Pancreas (tissue), 10 donors: Measurements from ENCODE around the gene EPHA4. TPM values are rescaled to one million over a fixed set of nuclear protein-coding genes. Genes with fewer than 3 reads are reported as not detected.

Experiments used
- ATAC-seq, 4 donors: fragments of 200-7000 bp; cut with Tn5 transposase; one replicate each; pipeline versions ENCODE4 v1.8.0 to v1.9.1; 2020; ENCODE audit warnings: mild to moderate bottlenecking in 4 of 4, moderate library complexity in 4 of 4
- DNase-seq, 6 donors: peaks; one replicate each; pipeline ENCODE4 v3.0.0-alpha.2; 2020
- FAIRE-seq: peaks from 2 replicates; lab custom pipeline; 2012; peaks lifted over from hg19 to GRCh38; lab: Jason Lieb, UNC
- H3K27ac ChIP-seq, 4 donors: fragments of 200-600 bp; sonication (generic); 1 replicate in 3 of 4; 2 replicates in 1 of 4; pipeline versions ENCODE4 v1.5.0 to v1.8.0; 2020
- H3K27me3 ChIP-seq, 4 donors: fragments of 200-600 bp; one replicate each; pipeline ENCODE4 v1.8.0; 2021
- H3K36me3 ChIP-seq, 3 donors: fragments of 200-600 bp; sonication (generic) in 1 of 3; one replicate each; pipeline versions ENCODE4 v1.5.0 to v1.8.0; 2020 to 2021
- H3K4me1 ChIP-seq, 3 donors: fragments of 200-600 bp; one replicate each; pipeline ENCODE4 v1.8.0; 2021
- H3K4me3 ChIP-seq, 4 donors: fragments of 200-600 bp; sonication (generic) in 2 of 4; one replicate each; pipeline versions ENCODE4 v1.5.0 to v1.8.0; 2020 to 2021
- H3K9me3 ChIP-seq, 4 donors: fragments of 200-600 bp; one replicate each; pipeline ENCODE4 v1.8.0; 2021
- WGBS, 2 donors: extraction: QIAGEN DNeasy Blood & Tissue Kit; methylation state at CpG; one replicate each; pipeline ENCODE4 v1.1.7; 2013; 5-methylcytosine and 5-hydroxymethylcytosine counted together
- intact Hi-C, 3 donors: fragments of 100-400 bp; cut with DNase I; formaldehyde crosslinking; loops; one replicate each; pipeline versions ENCODE4 v1.11.1 to v1.14.2; 2022
- polyA plus RNA-seq, 2 donors: library from polyadenylated mRNA; stranded (reverse); fragments of 200-250 nt; gene quantifications; one replicate each; pipeline ENCODE4 v1.2.3, GENCODE V29; 2013
- total RNA-seq, 6 donors: library from RNA; stranded (reverse); fragmentation: NEBNext Ultra II Directional in 4 of 6; extraction: Animal tissue kit (Norgen Biotek cat#: 25700) in 4 of 6; gene quantifications; one replicate each; pipeline versions ENCODE4 v1.2.1 to v1.2.4, GENCODE V29; 2021 to 2023
- TF ChIP-seq, protein P1 (sequence below), 4 donors: fragments of 200-600 bp; sonication (generic) in 3 of 4; IDR thresholded peaks; one replicate each; pipeline versions ENCODE4 v1.5.0 to v1.8.0; 2021; ENCODE audit warnings: antibody characterized with exemption in 4 of 4
- donor health status: healthy with polysubstance abuse.
- donor health status: DM: no; HTN: no; CAD: no; lungs with moderate emphysema.
- donor health status: DM: no; HTN: no; CAD: no.
- donor health status: control.
- donor health status: control.
- donor health status: Bipolar disorder and iron deficiency.
- donor health status: DM: yes; HTN: yes; CAD: no.
- donor health status: DM: no; HTN: no; CAD: no.
- donor health status: DM: no; HTN: no; CAD: no.
- donor health status: DM: yes; HTN: yes; CAD: no.

Gene EPHA4
- total and polyA plus RNA-seq, 8 donors, result 1.1 to 2.3 (median 1.4) TPM

DNA sequence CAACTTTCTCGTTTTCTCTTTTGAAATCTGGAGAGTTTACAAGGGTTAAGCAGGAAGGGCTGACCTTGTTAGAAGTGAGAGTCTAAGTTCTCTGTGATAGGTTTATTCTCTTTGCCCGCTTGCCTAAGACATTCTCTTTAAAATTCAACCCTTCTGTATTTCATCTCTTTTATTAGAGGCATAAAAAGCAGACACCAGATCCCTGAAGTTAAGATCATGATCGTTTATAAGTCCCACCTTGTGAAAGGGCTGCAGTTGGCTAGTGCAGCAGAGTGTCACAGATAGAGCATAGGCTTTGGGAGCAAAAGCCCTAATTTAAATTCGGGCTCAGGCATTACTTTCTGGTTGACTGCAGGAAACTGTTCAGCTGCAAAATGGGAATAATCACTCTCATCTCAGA lies 181.2 kb downstream of the EPHA4 start:
- H3K27me3 ChIP-seq, result no peaks in the 10 kb centered on the region
- H3K9me3 ChIP-seq, result no peaks in the 10 kb centered on the region
- intact Hi-C loops, result no loop called here
- no peak overlapping the region for H3K27ac ChIP-seq
- H3K4me3 ChIP-seq, result no peak overlapping the region
- no peaks in the 10 kb centered on the region for H3K36me3 ChIP-seq
- FAIRE-seq (no peak), DNase-seq (no peak), ATAC-seq (no peak)
- 59 to 62% methylated on average over 4 of the region's 4 CpGs for WGBS, 2 donors
- H3K4me1 ChIP-seq, result no peaks in the 10 kb centered on the region
- TF ChIP-seq, protein P1, sequence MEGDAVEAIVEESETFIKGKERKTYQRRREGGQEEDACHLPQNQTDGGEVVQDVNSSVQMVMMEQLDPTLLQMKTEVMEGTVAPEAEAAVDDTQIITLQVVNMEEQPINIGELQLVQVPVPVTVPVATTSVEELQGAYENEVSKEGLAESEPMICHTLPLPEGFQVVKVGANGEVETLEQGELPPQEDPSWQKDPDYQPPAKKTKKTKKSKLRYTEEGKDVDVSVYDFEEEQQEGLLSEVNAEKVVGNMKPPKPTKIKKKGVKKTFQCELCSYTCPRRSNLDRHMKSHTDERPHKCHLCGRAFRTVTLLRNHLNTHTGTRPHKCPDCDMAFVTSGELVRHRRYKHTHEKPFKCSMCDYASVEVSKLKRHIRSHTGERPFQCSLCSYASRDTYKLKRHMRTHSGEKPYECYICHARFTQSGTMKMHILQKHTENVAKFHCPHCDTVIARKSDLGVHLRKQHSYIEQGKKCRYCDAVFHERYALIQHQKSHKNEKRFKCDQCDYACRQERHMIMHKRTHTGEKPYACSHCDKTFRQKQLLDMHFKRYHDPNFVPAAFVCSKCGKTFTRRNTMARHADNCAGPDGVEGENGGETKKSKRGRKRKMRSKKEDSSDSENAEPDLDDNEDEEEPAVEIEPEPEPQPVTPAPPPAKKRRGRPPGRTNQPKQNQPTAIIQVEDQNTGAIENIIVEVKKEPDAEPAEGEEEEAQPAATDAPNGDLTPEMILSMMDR (IDR thresholded peaks at IDR 0.05), result no peak

DNA sequence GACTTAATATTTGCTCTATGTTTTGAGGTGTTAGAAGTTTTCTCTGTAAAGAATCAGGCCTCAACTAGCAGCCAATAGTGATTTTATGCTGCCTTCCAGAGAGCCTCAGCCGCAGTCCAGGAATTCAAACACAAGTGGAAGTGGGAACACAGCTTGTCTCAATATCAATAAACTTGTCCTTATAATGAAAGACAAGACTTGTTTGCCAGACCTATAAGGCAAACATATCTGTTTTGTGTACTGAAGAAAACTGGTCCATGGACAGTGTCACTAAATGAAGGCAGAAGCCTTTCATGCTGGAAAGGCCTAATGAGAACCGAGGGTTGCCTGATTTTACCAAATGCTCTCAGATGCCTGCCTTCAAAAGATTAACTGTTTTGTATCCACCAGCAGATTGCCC lies 182.2 kb downstream of the EPHA4 start:
- WGBS, 2 donors, result 92 to 93% methylated on average over 2 of the region's 2 CpGs
- no peak overlapping the region for H3K4me3 ChIP-seq
- no peak overlapping the region for H3K27ac ChIP-seq
- intact Hi-C loops, result no loop called here
- DNase-seq (no peak), ATAC-seq (no peak), FAIRE-seq (no peak)
- H3K36me3 ChIP-seq, result no peaks in the 10 kb centered on the region
- TF ChIP-seq, protein P1 (IDR thresholded peaks at IDR 0.05), result no peak
- no peaks in the 10 kb centered on the region for H3K27me3 ChIP-seq
- no peaks in the 10 kb centered on the region for H3K4me1 ChIP-seq
- H3K9me3 ChIP-seq, result no peaks in the 10 kb centered on the region

DNA sequence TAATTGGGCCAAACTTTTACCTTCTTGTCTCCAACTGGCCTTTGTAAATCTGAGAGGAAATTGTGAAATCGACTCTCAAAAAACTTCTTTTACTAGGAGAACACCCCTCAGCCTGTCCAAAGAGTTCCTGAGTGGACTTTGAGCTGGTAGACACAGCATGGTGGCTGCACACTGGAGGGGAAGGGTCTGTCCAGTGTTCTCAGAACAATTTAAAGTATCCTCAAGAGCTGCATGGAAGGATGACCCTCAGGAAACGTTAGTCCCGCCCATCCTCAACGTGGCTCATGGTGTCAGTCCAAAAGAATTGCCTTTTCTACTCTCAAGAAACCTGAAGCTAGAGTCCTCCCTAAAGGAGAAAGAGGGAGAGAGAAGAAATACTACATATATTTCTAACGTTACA lies 182.7 kb downstream of the EPHA4 start:
- TF ChIP-seq, protein P1 (IDR thresholded peaks at IDR 0.05), result no peak
- H3K9me3 ChIP-seq, result no peaks in the 10 kb centered on the region
- H3K4me3 ChIP-seq, result no peak overlapping the region
- H3K27ac ChIP-seq, result no peak overlapping the region
- no peaks in the 10 kb centered on the region for H3K36me3 ChIP-seq
- DNase-seq (no peak), FAIRE-seq (no peak), ATAC-seq (no peak)
- intact Hi-C loops, result no loop called here
- WGBS, 2 donors, result 62 to 64% methylated on average over 5 of the region's 5 CpGs
- no peaks in the 10 kb centered on the region for H3K4me1 ChIP-seq
- no peaks in the 10 kb centered on the region for H3K27me3 ChIP-seq

DNA sequence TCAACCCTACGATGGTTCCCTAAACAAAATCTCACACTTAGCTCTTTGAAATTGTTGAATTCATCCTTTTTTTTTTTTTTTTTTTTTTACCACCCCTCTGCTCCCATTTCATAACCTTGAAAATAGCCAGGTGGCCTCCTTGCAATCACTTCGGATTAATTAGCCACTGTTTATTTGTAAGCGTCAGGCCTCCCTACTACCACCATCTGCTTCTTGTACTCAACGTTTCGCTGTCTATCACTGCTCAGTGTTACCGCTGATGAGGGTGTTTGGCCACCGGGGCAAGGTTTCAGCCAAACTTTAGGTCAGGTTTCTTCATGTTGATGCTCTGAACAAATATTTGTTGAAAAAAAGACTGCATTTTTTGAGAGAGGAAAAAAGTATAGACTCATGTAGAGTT lies 183.2 kb downstream of the EPHA4 start:
- no peak for DNase-seq
- Histone ChIP-seq H3K4me1 (no peaks in the 10 kb centered on the region), H3K9me3 (no peaks in the 10 kb centered on the region), H3K4me3 (no peak overlapping the region), H3K36me3 (no peaks in the 10 kb centered on the region), H3K27ac (no peak overlapping the region), H3K27me3 (no peaks in the 10 kb centered on the region)
- 61 to 68% methylated on average over 7 of the region's 7 CpGs for WGBS, 2 donors
- ATAC-seq, result no peak
- TF ChIP-seq, protein P1 (IDR thresholded peaks at IDR 0.05), result no peak
- no peak for FAIRE-seq
- intact Hi-C loops, result no loop called here

DNA sequence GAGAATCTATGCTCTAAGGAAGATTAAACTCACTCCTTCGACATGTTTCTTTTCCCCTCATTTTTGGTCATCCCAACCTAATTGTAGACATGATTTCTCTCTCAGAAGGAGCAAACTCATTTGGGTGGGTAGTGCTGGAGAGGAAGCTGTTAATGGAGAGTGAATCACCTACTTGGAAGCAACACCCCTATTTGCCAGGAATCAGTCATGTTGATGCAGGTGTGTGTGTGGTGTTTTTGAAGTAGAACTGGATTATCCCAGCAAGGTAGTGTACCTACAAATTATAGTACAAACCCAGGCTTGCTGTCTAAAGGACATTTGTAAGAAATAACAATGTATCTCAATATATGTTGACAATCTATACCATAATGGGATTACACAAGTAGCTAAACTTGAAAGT lies 186.4 kb downstream of the EPHA4 start:
- Histone ChIP-seq H3K27me3 (no peaks in the 10 kb centered on the region), H3K27ac (no peak overlapping the region), H3K9me3 (no peaks in the 10 kb centered on the region), H3K4me3 (no peak overlapping the region), H3K4me1 (no peaks in the 10 kb centered on the region), H3K36me3 (no peaks in the 10 kb centered on the region)
- WGBS, 2 donors, result 72% methylated on average over 1 of the region's 1 CpG
- intact Hi-C loops, result no loop called here
- DNase-seq (no peak), ATAC-seq (no peak), FAIRE-seq (no peak)
- TF ChIP-seq, protein P1 (IDR thresholded peaks at IDR 0.05), result no peak
